22Rv1 (cell line): Measurements from ENCODE around the gene CAMK2D.

ENCODE experiments used
- CTCF ChIP-seq: fragments of 450-650 bp; IDR thresholded peaks from 2 replicates; pipeline ENCODE4 v1.5.1; 2017; ENCODE audit warnings: mild to moderate bottlenecking
- ZFX ChIP-seq: fragments of 450-650 bp; IDR thresholded peaks from 2 replicates; pipeline ENCODE4 v1.6.1; 2017; ENCODE audit warnings: antibody characterized with exemption, borderline replicate concordance

- TF ChIP-seq CTCF (no peak), ZFX (no peak)
Measured at GRCh38 chr4:113419631-113420030, 341.9 kb downstream of the CAMK2D start.
